ENCODE measurements around the gene TULP3.

The TULP3 gene

GRCh38 chr12:2890388-2891239, at the start of gene TULP3:
TULP3 (plus strand) TSS chr12:2890891; CDS start chr12:2890948, 57 bp downstream.
- TF ChIP-seq GATA2 (IDR thresholded peaks at IDR 0.05; ENCODE audit: low read depth, low read length), result no peak
- TF ChIP-seq GATA3 (IDR thresholded peaks at IDR 0.05; ENCODE audit: low read depth, low read length), result no peak

DNA sequence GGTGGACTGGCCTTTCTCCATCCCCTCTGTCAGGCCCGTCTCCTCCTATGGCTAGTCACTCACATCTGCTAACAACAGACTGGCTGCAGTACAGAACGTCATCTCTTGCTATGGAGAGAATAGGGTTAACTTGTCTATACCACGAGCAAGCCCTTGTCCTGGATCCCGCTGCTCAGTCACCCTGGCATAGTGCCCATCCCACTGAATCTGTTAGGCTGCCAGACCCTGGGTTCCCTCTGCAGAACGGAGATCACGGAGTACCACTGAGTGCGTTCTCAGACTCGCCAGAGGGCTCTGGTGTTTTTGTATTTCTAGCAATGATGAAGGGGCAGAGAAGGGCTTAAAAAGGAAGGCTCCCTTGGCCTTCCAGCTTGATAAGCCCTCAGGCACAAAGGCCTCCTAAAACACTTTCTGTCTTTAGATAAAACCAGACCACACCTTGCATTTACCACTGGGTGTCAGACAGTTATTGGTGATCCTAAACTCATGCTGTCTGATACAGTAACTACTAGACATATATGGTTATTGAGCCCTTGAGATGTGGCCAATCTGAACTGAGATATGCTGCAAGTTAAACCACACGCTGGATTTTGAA, 49.5 kb upstream of the TULP3 start:
- TF ChIP-seq GATA2 (IDR thresholded peaks at IDR 0.05; ENCODE audit: low read depth, low read length), result no peak
- no peak for TF ChIP-seq GATA3 (IDR thresholded peaks at IDR 0.05; ENCODE audit: low read depth, low read length)

- TF ChIP-seq GATA3 (IDR thresholded peaks at IDR 0.05; ENCODE audit: low read depth, low read length), result no peak
- TF ChIP-seq GATA2 (IDR thresholded peaks at IDR 0.05; ENCODE audit: low read depth, low read length), result no peak
Measured at GRCh38 chr12:2842948-2843347, 47.7 kb upstream of the TULP3 start.

GRCh38 chr12:2844786-2845185, 45.9 kb upstream of the TULP3 start:
- TF ChIP-seq GATA2 (IDR thresholded peaks at IDR 0.05; ENCODE audit: low read depth, low read length) (no peak), GATA3 (IDR thresholded peaks at IDR 0.05; ENCODE audit: low read depth, low read length) (no peak)

- no peak for TF ChIP-seq GATA2 (IDR thresholded peaks at IDR 0.05; ENCODE audit: low read depth, low read length)
- TF ChIP-seq GATA3 (IDR thresholded peaks at IDR 0.05; ENCODE audit: low read depth, low read length), result no peak
Measured at GRCh38 chr12:2845280-2845679, 45.4 kb upstream of the TULP3 start.

DNA sequence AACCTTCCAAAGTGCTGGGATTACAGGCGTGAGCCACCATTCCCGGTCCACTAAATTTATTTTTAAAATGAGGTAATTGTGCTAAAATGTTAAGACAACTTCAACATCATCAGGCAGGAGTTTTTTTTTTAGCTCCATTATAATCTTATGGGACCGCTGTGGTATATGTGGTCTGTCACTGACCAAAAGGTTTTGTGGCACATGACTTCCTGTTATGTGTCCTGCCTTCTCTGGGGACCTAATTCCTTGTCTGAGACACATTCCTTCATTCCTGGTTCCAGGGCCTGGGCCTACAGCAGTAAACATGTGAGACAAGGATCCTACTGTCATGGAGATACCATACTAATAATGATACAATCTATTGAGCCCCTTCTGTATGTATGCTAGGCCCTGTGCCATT, 38.8 kb upstream of the TULP3 start:
- no peak for TF ChIP-seq GATA2 (IDR thresholded peaks at IDR 0.05; ENCODE audit: low read depth, low read length)
- no peak for TF ChIP-seq GATA3 (IDR thresholded peaks at IDR 0.05; ENCODE audit: low read depth, low read length)

DNA sequence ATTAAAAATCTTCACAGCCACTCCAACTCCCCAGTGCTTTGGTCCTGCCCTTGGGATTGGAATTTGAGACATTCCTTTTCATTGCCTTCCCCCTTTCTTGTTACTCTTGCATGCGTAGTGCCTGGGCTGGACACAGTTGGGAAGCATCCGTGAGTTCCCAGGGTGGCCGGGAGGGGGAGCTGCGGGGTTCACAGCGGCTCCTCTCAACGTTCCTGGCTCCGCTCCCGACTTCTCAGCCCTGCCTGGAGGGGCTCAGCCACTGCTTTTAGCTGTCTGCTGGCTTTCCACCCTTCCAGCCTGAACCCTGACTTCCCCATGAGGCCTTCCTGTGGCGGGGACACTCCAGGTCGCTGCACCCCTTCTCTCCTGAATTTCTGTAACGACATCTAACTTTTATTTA, 37.1 kb upstream of the TULP3 start:
- TF ChIP-seq GATA2 (IDR thresholded peaks at IDR 0.05; ENCODE audit: low read depth, low read length), result no peak
- TF ChIP-seq GATA3 (IDR thresholded peaks at IDR 0.05; ENCODE audit: low read depth, low read length), result no peak

GRCh38 chr12:2854669-2855453, 35.8 kb upstream of the TULP3 start:
- no peak for TF ChIP-seq GATA2 (IDR thresholded peaks at IDR 0.05; ENCODE audit: low read depth, low read length)
- no peak for TF ChIP-seq GATA3 (IDR thresholded peaks at IDR 0.05; ENCODE audit: low read depth, low read length)

GRCh38 chr12:2855546-2855945, 35.1 kb upstream of the TULP3 start:
- TF ChIP-seq GATA2 (IDR thresholded peaks at IDR 0.05; ENCODE audit: low read depth, low read length) (no peak), GATA3 (IDR thresholded peaks at IDR 0.05; ENCODE audit: low read depth, low read length) (no peak)

GRCh38 chr12:2856051-2856450, 34.6 kb upstream of the TULP3 start:
- TF ChIP-seq GATA2 (IDR thresholded peaks at IDR 0.05; ENCODE audit: low read depth, low read length), result no peak
- no peak for TF ChIP-seq GATA3 (IDR thresholded peaks at IDR 0.05; ENCODE audit: low read depth, low read length)

DNA sequence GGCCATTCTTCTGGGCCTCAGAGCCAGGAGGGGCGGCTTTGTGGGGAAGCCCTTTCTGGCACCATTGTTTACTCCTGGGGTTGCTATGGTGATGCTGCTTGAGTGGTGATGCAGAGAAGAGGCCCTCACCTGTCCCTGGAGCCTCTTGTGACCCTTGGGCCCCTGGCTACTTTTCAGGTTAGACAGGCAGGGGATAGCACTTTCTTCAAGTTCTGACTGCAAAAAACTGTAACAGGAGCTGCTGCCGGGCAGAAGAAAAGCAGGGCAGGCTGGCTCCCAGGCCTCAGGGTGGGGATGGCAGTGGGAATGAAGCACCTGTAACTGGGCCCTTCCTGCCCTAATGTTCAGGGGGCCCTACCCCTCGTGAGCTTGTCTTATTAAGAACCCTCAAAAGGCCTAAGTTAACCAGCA, 33.7 kb upstream of the TULP3 start, which contains the start of gene TEX52:
Gene TEX52, minus strand, starts transcription at position 19 of the 411 bp plus-strand sequence. Its CDS starts 13 bp downstream, at position 6.
- no peak for TF ChIP-seq GATA2 (IDR thresholded peaks at IDR 0.05; ENCODE audit: low read depth, low read length)
- TF ChIP-seq GATA3 (IDR thresholded peaks at IDR 0.05; ENCODE audit: low read depth, low read length), result no peak

- TF ChIP-seq GATA2 (IDR thresholded peaks at IDR 0.05; ENCODE audit: low read depth, low read length) (no peak), GATA3 (IDR thresholded peaks at IDR 0.05; ENCODE audit: low read depth, low read length) (no peak)
Measured at GRCh38 chr12:2857576-2857975, 33.1 kb upstream of the TULP3 start.

GRCh38 chr12:2858334-2858733, 32.4 kb upstream of the TULP3 start:
- no peak for TF ChIP-seq GATA3 (IDR thresholded peaks at IDR 0.05; ENCODE audit: low read depth, low read length)
- no peak for TF ChIP-seq GATA2 (IDR thresholded peaks at IDR 0.05; ENCODE audit: low read depth, low read length)

- TF ChIP-seq GATA3 (IDR thresholded peaks at IDR 0.05; ENCODE audit: low read depth, low read length) (no peak), GATA2 (IDR thresholded peaks at IDR 0.05; ENCODE audit: low read depth, low read length) (no peak)
Measured at GRCh38 chr12:2858944-2859421, 31.7 kb upstream of the TULP3 start.
